Measurements from ENCODE around the gene GCNT2.
"Not testable (repeated sequence)": the region's sequence is repeated elsewhere in the genome, so short reads cannot be mapped to it uniquely, and the experiment has no call there.

- not testable (repeated sequence) for TF ChIP-seq KDM4A (IDR thresholded peaks at IDR 0.05; ENCODE audit: low read depth, low read length, severe bottlenecking); EP300 (IDR thresholded peaks at IDR 0.05; ENCODE audit: borderline replicate concordance in 1 of 2, low read depth in 2 of 2, low read length in 2 of 2); EZH2 (IDR thresholded peaks at IDR 0.05; ENCODE audit: low read depth, low read length, severe bottlenecking); ATF3 (IDR thresholded peaks at IDR 0.05; ENCODE audit: insufficient read depth, low read depth, low read length); POLR2AphosphoS5 (IDR thresholded peaks at IDR 0.05; ENCODE audit: low read depth, low read length); MAX (IDR thresholded peaks at IDR 0.05); CBX8 (IDR thresholded peaks at IDR 0.05; ENCODE audit: borderline replicate concordance, low read depth, low read length); CHD1 (IDR thresholded peaks at IDR 0.05; ENCODE audit: low read depth, low read length); JUN (IDR thresholded peaks at IDR 0.05; ENCODE audit: low read depth, low read length); SUZ12 (IDR thresholded peaks at IDR 0.05; ENCODE audit: low read length); CTCF (IDR thresholded peaks at IDR 0.05; ENCODE audit: control extremely low read depth in 1 of 3, insufficient read depth in 1 of 3, low read depth in 1 of 3, low read length in 3 of 3); PHF8 (conservative IDR thresholded peaks at IDR 0.05; ENCODE audit: low read depth, low read length)
Measured at GRCh38 chr6:10491905-10492304, 29.2 kb upstream of the GCNT2 start.
